AG10803 (cell line): ENCODE results near the gene ACE.

Experiments
- DNase-seq: peaks from one replicate; pipeline ENCODE4 v3.0.0; 2010; ENCODE audit warnings: low read depth
- H3K4me3 ChIP-seq: 2 replicates; pipeline ENCODE4 v1.5.1; 2011; ENCODE audit warnings: mild to moderate bottlenecking, low read length, control low read depth
- TF ChIP-seq, protein P1 (sequence below): conservative IDR thresholded peaks from 2 replicates; pipeline ENCODE4 v1.5.1; 2011; ENCODE audit warnings: mild to moderate bottlenecking, low read length, control low read depth, inconsistent platforms

ACE gene

DNA sequence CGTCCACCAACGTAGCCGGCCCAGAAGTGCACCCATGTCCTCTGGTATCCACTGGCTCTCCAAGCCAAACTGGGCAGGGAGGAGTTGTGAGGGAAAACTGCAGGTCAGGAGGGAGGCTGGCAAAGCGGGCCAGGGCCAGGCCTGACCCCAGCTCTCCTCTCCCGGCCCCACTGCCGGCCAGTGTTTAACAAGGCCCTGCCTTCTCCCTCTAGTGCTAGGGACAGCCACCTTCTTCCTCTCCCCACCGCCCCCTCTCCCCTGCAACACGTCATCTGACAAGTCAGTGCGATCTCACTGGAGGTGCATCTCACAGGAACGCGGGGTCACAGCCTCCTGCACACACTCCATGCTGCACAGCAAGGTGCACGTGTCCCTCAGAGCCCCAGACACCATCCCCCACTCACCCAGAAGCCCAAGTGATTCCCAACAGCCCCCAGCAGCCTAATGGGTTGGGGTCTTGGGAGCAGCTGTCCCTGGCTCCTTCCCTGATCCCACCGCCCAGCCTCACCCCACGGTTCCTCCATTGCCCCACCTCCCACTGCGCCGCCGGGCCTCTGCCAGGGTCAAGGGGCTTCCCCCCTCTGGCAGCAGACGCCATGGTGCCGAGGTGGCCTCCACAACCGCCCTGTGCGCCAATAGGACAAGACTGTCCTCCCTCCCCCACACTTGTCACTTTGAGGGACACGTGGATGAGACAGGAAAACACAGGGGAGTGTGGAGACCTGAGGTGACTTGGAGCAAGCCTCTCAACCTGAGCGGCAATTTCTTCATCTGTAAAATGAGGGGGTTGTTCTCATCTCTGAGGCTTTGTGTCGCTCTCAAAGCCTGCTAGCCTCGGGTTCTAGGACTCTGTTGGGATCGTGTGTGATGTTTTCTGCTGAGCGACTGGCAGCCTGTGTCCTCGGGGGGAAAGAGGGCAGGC is 1.1 kb upstream of the ACE start:
- no peak for DNase-seq
- H3K4me3 ChIP-seq, result no peak overlapping the region
- TF ChIP-seq, protein P1, sequence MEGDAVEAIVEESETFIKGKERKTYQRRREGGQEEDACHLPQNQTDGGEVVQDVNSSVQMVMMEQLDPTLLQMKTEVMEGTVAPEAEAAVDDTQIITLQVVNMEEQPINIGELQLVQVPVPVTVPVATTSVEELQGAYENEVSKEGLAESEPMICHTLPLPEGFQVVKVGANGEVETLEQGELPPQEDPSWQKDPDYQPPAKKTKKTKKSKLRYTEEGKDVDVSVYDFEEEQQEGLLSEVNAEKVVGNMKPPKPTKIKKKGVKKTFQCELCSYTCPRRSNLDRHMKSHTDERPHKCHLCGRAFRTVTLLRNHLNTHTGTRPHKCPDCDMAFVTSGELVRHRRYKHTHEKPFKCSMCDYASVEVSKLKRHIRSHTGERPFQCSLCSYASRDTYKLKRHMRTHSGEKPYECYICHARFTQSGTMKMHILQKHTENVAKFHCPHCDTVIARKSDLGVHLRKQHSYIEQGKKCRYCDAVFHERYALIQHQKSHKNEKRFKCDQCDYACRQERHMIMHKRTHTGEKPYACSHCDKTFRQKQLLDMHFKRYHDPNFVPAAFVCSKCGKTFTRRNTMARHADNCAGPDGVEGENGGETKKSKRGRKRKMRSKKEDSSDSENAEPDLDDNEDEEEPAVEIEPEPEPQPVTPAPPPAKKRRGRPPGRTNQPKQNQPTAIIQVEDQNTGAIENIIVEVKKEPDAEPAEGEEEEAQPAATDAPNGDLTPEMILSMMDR, result no peak

- DNase-seq, result no peak
- peak overlapping the region; percentile 35 for H3K4me3 ChIP-seq
- TF ChIP-seq, protein P1, result no peak
These were observed 405 bp upstream of the ACE start for GRCh38 chr17:63476459-63476853.

DNA sequence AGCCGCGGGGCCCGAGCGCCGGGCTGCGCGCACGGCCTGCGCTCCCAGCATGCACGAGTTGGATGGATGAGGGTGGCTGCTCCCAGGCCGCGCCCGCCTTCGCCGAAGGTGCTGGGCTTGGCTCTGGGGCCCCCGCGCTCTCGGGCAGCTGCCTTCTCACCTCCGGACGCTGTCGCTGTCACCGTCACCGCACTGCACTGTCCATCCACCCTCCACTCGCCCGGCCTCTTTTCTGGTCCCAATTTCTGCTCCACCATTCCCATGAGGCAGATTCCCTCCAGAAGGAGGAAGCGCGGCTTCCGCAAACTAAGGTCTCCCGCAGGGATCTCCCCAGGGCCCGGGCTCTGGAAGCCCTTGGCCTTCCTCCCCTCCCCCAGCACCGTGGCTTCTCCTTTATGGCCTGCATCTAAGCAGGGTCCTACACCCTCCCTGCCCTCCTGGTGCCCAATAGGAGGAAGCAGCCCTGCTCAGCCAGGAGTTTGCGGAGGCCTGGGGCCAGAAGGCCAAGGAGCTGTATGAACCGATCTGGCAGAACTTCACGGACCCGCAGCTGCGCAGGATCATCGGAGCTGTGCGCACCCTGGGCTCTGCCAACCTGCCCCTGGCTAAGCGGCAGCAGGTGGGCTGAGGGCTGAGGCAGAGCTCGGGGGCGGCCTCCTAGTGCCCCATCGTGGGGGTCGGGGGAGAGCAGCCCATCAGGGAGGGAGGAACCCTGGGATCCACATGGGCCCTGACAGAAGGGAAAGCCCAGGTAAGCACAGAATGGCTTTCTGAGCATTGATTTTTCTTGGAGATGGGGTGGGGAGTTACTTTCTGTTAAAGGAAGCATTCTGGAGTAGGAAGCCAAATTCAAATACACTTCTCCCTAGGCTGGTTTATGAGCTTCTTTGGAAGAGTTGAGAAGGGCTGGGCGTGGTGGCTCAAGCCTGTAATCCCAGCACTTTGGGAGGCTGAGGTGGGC is 899 bp downstream of the ACE start:
- peak overlapping the region; percentile 58 for H3K4me3 ChIP-seq
- TF ChIP-seq, protein P1, result no peak
- DNase-seq, result no peak

DNA sequence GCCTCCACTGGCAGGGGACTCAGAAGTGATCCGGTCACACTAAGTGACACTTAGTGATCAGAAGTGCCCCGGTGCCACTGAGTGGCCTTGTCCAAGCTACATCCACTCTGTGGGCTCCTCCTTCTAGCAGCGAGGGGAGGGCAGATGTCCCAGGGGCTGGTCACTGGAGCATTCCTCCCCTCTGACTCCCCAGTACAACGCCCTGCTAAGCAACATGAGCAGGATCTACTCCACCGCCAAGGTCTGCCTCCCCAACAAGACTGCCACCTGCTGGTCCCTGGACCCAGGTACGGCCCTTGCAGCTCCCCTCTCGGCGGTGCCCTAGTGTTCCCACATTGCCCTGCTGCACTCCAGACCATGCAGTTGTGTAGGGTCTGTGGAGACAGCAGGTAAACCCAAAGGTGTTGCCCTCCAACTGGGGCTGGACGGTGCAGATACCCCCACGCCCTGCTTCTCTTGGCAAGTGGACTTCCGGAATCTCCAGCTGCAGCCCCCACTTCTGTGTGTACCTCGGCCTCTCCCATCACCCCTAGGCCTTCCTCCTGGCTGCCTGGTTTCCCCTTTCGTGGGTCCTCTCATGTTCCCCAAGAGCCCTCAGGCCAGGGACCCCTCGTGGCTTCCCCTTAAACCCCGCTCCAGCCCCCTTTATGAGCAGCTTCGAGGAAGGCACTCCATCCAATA is 2.1 kb downstream of the ACE start:
- TF ChIP-seq, protein P1, result peak; percentile 93
- no peak overlapping the region for H3K4me3 ChIP-seq
- DNase-seq, result peak; percentile 95

DNA sequence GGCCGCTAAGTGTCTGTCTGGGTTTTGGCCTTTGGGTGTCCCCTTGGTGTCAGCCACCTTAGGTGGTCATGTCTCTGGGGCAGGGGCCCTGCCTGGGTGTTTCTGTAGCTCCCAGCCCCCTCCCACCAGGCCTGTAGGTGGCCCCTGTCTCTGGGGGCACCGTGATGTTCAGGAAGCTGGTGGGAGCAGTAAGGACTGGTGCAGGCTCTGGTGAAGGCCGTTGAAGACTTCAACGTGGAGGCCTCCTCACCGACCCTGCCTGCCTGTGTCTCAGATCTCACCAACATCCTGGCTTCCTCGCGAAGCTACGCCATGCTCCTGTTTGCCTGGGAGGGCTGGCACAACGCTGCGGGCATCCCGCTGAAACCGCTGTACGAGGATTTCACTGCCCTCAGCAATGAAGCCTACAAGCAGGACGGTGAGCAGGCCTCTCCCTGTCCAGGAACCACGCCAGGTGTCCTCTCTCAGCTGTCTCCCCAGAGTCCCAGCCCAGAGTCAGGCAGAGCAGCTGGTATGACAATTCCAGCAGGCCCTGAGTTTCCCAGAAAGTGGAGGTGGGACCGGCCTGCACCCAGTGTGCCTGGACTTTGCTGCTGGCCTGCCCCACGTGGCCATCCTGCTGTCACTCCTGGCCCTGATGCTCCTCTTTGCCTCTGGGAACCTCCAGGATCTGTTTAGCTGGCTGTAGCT is 2.8 kb downstream of the ACE start:
- DNase-seq, result no peak
- no peak overlapping the region for H3K4me3 ChIP-seq
- TF ChIP-seq, protein P1, result no peak

GRCh38 chr17:63480192-63480784 is 3.4 kb downstream of the ACE start:
- TF ChIP-seq, protein P1, result no peak
- DNase-seq, result no peak
- no peak overlapping the region for H3K4me3 ChIP-seq
